HG03025 (cell line): ENCODE measurements around the gene STXBP2.
"Not testable (repeated sequence)": the region's sequence is repeated elsewhere in the genome, so short reads cannot be mapped to it uniquely, and the experiment has no call there.

Source experiments
- ATAC-seq: cut with Tn5 transposase; IDR thresholded peaks from one replicate; pipeline ENCODE4 v1.9.1; 2021; ENCODE audit warnings: mild to moderate bottlenecking, moderate library complexity; ENCODE audit not compliant: unreplicated experiment, low FRiP score

STXBP2 gene

GRCh38 chr19:7631577-7631976, 5.3 kb upstream of the STXBP2 start:
- ATAC-seq, result no peak

GRCh38 chr19:7632340-7633203, 4.3 kb upstream of the STXBP2 start:
- ATAC-seq, result no peak

- no peak for ATAC-seq
Observed at GRCh38 chr19:7633698-7634097, 3.2 kb upstream of the STXBP2 start, which contains the start of gene PCP2. PCP2 (minus strand) TSS chr19:7633719; CDS start chr19:7633457, 262 bp downstream.

- no peak for ATAC-seq
Observed at GRCh38 chr19:7635670-7636069, 1.2 kb upstream of the STXBP2 start.

- no peak for ATAC-seq
Observed at GRCh38 chr19:7636317-7636690, 606 bp upstream of the STXBP2 start.

GRCh38 chr19:7637374-7638256, 705 bp downstream of the STXBP2 start:
- ATAC-seq, result no peak

GRCh38 chr19:7638802-7639465, 2.0 kb downstream of the STXBP2 start:
- no peak for ATAC-seq

GRCh38 chr19:7639863-7640348, 3.0 kb downstream of the STXBP2 start:
- no peak for ATAC-seq

- no peak for ATAC-seq
Observed at GRCh38 chr19:7640803-7641202, 3.9 kb downstream of the STXBP2 start.

- no peak for ATAC-seq
Observed at GRCh38 chr19:7641290-7642276, 4.7 kb downstream of the STXBP2 start.

GRCh38 chr19:7642295-7643030, 5.6 kb downstream of the STXBP2 start:
- ATAC-seq, result no peak

- ATAC-seq, result no peak
Observed at GRCh38 chr19:7643031-7643415, 6.1 kb downstream of the STXBP2 start.

- not testable (repeated sequence) for ATAC-seq
Observed at GRCh38 chr19:7643629-7644549, 7.0 kb downstream of the STXBP2 start.

GRCh38 chr19:7644550-7644877, 7.6 kb downstream of the STXBP2 start:
- no peak for ATAC-seq

GRCh38 chr19:7645163-7645562, 8.3 kb downstream of the STXBP2 start:
- no peak for ATAC-seq

- ATAC-seq, result no peak
Observed at GRCh38 chr19:7645656-7646425, 8.9 kb downstream of the STXBP2 start.

- no peak for ATAC-seq
Observed at GRCh38 chr19:7646426-7646700, 9.5 kb downstream of the STXBP2 start.
